Skin of body (tissue), 2 donors: ENCODE data around the gene APRT. TPM values are rescaled to one million over a fixed set of nuclear protein-coding genes. Genes with fewer than 3 reads are reported as not detected.

Source experiments
- DNase-seq: peaks from one replicate; lab custom pipeline; 2025; lab: John Stamatoyannopoulos, UW
- total RNA-seq: library from RNA; depleted of rRNA; stranded (reverse); fragments of >200 nt; gene quantifications from one replicate; pipeline ENCODE4 v1.2.3, GENCODE V29; 2014

APRT gene
- total RNA-seq, 1 donor from 2014 or later, result 31.4 TPM

DNA sequence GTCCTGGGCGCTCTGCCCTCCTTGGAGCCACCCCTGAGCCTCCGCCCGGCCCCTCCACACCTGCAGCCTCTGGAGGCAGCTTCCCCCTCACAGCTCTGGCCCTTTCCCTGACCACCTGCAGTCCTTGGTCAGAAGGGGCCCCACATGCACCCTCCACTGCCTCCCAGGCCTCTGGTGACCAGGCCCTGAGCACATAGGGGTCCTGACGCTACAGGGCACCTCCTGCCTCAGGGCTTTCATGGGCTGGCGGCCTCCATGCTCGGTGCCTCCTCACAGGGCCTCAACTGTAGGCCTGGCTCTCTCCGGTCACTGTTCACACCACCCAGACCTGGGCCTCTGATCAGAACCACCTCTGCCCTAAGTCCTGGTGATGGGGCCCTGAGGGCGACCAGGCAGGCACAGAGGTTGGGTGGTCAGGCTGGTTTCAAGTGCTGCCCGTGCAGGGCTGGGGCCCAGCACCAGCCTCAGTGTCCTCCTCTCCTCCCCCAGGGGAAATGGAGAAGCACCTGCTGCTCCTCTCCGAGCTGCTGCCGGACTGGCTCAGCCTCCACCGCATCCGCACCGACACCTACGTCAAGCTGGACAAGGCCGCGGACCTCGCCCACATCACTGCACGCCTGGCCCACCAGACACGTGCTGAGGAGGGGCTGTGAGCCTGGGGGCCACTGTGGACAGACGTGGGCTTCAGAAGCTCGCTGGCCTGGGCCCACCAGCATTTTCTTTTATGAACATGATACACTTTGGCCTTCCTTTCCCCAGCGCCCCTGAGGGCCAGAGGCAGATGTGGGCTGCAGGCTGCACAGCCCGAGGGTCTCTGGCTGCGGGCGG is 3.9 kb downstream of the APRT start:
- DNase-seq, result no peak

DNA sequence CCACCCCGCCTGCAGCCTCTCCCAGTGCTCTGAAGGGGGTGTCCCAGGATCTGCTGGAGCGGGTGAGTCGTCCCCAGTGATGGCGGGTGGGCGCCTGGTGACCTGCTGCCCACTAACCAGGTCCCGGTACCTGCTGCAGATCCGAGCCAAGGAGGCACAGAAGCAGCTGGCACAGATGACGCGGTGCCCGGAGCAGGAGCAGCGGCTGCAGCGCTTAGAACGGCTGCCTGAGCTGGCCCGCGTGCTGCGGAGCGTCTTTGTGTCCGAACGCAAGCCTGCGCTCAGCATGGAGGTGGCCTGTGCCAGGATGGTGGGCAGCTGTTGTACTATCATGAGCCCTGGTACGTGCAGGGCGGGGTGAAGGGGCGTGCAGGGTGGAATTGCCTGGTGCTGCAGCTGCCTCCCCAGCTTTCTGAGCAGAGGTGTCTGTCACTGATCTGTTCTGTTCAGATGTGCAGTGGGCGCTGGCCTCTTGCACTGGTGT is 4.5 kb downstream of the APRT start:
- DNase-seq, result no peak

DNA sequence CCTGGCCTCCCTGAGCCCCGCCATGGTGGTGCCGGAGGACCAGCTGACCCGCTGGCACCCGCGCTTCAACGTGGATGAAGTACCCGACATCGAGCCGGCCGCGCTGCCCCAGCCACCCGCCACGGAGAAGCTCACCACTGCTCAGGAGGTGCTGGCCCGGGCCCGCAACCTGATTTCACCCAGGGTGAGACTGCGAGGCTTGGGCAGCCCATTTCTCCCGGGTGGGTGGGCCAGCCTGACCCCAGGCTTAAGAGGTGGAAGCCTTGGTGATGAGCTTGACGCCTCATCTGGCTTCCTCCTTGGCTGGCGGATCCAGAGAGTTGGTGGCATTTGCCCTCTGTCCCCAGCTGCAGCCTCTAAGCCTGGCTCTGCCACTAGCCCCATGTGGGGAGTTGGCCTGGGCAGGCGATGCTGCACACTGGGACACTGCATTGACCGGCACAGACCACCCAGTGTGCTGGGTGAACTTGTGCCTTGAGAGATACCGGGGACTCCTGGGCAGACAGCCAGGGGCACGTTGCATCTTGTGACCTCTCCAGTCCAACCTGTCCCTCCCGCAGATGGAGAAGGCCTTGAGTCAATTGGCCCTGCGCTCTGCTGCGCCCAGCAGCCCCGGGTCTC is 5.1 kb downstream of the APRT start:
- DNase-seq, result no peak

DNA sequence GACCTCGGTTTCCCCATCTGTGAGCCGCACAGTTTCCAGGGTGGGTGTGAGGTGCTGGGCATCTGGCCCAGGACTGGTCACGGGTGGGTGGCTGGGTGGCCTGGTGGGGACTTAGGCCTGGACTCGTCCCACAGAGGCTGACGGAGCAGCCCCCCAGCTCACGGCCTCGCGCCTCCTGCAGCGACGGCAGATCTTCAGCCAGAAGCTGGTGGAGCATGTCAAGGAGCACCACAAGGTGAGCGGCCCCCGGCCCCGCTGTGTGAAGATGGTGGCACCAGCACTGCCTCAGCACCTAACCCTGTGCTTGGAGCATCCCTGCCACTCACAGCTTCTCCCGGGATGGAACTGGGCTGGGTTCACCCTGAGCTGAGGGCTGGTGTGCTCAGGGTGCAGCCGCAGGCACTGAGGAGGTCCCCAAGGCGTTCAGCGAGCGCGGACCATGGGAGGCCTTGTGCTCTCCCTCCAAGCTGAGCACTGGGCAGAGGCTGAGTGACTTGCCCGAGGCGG is 5.8 kb downstream of the APRT start:
- DNase-seq, result no peak

DNA sequence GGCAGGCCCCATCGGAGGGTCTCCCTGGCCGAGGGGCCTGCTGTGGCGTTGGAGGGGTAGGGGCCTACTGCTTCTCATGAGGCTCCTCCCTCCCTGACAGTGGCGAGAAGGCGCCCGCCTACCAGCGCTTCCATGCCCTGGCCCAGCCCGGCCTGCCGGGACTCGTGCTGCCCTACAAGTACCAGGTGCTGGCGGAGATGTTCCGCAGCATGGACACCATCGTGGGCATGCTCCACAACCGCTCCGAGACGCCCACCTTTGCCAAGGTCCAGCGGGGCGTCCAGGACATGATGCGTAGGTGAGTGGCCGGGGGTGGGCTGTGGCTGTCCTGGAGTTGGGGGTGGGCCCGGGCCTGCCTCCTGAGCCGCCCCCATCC is 6.4 kb downstream of the APRT start:
- no peak for DNase-seq

DNA sequence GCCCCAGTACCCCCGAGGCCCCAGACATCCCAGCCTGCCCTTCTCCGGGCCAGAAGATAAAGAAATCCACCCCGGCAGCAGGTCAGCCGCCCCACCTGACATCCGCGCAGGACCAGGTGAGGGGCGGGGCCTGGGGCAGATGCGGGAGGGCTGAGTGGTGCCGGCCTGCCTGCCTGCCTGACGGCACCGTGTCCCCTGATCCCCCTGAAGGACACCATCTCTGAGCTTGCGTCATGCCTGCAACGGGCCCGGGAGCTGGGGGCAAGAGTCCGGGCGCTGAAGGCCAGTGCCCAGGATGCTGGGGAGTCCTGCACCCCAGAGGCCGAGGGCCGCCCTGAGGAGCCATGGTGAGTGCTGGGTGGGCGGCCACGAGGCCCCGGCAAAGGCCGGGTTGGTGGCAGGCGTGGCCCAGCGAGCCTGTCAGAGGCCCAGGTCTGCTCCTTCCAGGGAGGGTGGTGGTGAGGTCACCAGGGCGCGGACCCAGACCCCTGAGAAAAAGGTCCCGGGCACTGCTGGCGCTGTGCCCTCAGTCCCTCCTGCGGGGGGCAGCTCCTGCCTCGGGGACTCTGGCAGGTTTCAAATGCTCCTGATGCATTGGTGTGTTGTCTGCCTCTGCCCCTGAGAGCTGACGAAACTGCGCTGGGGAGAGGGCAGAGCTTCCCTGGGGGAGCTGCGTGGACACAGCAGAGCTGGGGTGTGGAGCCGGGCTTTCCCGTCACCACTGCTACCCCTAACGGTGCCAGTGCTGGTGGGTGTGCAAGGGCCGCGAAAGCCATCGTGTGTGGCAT is 7.0 kb downstream of the APRT start:
- no peak for DNase-seq

DNA sequence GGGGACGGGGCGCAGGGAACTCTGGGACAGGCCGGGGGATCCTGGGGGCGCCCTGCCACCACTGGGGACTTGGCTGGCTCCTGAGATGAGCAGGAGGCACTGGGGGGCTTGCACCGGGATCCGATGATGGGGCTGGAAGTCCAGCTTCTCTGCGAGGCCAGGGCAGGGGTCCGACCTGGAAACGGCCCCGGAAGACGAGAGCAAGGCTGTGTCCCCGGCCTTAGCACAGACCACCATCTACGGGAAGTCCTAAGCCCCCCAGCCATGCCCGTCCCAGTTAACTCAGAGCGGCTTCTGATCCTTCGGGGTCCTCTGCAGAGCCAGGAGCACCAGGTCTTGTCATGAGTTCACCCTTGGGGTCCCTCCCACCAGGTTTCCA is 7.6 kb downstream of the APRT start:
- DNase-seq, result no peak

DNA sequence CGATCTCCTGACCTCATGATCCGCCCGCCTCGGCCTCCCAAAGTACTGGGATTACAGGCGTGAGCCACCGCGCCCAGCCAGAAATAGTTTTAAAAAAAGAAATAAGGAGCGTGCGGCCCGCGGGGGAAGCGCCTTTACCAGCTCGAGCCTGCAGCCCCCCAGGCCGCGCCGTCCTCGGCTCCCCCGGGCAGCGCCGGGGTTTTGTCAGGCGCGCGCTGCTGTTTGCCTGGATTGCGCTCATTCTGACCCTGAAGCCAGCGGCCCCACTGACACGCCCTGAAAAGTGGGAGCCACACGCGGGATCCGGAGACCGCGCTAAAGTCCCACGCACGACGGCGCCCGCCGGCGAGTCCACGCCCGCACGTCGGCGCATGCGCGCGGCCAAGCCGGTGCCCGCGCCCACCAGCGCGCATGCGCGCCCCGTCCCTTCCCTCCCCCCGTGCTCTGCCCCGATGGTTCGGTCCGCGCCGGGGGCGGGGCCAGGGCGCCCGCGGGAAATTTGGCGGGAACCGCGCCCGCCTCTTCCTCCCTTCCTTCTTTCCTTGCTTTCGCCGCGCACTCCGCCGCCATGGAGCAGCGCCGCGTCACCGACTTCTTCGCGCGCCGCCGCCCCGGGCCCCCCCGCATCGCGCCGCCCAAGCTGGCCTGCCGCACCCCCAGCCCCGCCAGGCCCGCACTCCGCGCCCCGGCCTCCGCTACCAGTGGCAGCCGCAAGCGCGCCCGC is 8.3 kb downstream of the APRT start, which contains the start of gene CDT1:
Gene CDT1, plus strand, starts transcription at position 526 of the 724 bp plus-strand sequence. Its CDS starts 43 bp downstream, at position 569.
- peak; percentile 84 for DNase-seq

DNA sequence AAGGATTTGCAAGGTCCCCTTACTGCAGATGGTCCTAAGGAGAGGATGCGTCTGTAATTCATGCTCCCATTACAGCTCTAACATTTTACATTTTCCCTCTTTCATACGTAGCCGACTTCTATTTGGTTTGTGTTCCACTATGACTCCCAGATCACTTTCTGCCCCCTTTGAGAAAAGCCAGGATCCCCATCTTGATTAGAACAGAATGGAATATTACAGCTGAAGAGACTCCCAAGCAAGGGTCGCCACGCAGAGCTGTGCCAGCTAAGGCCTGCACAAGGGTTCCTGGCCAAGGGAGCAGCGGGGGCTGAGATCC is 11.5 kb downstream of the APRT start:
- DNase-seq, result no peak

DNA sequence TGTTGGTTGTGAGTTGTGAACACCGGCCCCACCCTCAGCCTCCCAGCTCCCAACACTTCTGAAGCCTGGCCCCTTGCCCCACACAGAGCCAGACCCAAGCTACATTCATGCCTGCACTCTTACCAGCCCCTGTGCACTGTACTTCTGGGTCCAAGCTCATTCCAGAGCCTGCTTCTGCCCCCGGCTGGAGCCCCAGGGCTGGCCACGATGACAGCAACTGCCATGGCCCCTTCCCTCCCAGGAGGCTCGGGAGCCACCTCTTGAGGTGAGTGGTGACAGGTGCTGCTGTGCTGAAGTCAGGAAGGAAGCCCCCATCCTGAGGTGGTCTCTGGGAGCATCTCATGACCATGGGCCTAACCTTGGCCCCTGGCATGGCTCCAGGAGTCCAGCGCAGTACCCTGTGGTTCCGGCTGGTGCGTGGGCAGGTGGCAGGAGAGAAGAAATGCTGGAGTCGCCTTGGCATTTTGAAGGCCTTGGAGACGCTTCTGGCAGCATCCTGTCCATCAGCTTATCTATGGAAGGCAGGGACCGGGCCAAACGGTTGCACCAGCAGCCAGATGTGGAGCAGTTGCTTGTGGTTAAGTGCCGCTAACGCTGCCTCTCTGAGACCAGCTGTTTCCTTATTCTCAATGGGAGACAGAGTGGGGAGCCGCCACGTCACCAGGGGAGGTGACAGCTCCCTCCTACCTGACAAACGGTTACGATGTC is 12.0 kb downstream of the APRT start:
- DNase-seq, result no peak

DNA sequence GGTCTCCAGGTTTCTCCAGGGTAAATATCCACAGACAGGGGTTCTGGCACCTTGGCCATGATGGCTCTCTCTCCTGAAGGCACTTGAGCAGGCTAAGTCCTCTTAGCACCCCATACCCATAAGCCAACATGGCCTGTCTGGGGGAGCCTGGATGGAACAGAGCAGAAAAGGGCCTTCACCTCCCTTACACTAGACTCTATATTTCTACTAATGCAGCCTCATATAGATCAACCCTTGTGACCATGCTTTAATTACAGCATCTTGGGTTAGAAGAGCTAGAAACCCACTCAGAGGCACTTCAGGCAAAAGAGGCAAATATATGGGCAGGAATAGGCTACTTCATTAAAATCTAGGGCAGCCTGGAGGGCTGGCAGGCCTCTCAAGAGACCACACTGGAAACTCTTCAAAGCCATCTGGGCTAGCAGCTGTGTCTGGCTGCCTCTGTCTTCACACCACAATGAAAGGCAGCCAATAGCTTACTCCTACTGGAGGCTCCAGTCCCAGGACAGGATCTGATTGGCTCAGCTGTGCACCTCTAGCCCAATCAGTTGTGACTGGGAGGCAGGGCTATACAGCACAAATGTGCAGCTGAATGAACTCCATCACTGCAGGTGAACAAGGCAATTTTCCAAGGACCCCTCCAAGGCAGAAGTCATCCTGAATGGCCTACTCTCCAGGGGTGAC is 12.8 kb downstream of the APRT start:
- DNase-seq, result no peak

DNA sequence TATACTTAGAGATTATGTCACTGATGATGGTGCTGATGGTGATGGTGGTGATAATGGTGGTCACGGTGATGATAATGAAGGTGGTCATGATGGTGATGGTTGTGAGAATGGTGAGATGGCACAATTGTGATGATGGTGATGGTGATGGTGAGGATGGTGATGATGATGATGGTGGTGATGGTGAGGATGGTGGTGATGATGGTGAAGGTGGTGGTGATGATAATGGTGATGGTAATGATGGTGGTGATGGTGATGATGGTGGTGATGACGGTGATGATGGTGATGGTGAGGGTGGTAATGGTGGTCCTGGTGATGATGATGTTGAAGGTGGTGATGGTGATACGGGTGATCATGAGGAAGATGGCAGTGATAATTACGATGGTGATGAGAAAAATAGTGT is 13.7 kb downstream of the APRT start:
- no peak for DNase-seq

DNA sequence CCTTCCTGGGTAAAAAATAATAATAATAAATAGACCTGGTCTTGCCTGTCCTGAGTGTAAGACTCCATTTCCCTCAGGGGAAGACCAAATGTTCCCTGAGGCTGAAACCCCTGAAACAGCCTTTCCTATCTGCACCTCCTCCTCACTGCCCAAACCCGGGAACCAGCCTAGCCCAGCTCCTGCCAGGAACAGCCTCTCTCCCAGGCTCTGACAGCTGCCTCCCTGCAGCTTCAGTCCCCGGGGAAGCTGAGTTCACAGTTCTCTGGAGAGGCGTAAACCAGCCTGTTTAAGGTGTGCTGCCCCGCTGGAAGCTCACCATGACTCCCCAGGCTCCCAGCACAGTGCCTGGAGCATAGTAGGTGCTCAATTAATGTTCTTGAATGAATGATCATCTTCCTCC is 15.4 kb downstream of the APRT start:
- DNase-seq, result no peak

DNA sequence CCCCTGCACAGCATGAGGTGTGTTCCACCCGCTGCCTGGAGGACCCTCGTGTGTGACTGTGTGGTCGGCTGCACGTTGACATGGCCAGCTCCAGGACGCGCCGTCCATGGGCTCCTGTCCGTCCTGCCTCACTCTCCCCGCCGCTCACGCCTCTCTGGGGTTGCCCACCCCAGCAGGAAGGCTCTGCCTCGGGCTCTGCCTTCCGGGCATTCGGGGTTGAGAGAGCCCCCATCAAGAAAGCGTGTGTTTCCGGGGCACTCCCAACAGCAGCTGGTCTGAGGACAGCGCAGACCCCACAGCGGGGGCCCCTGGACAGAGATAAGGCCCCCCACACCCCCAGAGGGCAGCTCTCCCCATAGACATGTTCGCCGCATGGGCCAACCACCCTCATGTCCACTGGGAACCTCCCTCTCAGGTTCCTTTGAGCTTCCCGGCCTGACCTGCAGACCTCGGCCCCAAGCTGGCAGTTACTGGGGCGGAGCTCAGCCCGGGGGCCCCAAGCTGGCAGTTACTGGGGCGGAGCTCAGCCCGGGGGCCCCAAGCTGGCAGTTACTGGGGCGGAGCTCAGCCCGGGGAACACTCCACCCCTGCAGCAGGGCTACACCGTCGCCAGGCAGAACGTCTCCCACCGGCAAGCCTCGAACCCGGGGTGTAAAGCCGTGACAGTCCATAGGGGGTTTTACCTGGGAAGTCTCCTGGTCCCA is 18.3 kb downstream of the APRT start:
- no peak for DNase-seq

DNA sequence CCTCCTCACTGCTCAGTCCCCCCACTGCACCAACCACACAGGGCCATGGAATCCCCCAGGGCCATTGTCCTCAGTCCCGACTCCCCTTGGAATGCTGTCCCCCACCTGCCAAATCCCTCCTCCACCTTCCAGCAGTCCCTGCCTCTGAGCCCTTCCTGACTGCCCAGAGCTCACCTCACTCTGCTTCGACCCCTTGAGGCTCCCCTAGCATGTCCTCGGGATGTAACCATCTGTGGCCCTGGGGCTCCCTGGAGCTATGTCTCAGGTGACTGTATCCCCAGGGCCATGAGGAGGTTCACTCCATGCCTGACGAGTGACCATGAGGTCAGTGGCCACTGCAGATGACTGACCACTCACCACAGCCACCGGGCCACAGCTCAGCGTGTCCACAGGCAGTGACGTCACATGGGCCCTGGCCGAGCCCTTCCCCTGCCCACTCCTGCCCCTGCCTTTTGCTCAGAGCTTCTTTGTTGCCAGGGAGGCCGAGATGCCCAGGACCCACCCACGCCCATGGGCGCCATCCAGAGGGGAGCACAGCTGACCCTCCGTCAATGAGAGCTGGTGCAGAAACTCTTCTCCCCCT is 19.0 kb downstream of the APRT start:
- DNase-seq, result no peak

DNA sequence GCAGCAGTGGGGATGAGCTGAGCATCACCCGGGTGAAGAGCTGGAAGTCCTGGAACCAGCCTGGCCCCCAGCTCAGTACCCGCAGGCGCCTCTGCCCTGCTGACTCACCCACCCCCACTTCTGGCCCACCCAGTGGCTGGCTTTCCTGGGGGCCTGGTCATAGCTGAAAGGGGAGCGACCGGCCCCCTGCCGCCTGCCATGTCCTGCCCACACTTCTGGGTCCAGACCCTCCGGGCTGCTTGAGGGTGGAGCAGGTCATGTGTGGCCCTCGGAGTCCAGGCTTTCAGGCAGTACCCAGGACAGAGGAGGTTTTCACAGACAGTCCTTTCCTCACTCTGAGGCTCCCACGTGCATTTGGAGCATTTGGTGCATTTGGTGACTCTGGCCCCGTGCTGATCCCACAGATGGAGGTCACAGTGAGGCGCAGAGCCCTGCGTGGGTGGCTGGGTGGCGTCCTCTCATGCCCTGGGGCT is 19.6 kb downstream of the APRT start:
- DNase-seq, result no peak

DNA sequence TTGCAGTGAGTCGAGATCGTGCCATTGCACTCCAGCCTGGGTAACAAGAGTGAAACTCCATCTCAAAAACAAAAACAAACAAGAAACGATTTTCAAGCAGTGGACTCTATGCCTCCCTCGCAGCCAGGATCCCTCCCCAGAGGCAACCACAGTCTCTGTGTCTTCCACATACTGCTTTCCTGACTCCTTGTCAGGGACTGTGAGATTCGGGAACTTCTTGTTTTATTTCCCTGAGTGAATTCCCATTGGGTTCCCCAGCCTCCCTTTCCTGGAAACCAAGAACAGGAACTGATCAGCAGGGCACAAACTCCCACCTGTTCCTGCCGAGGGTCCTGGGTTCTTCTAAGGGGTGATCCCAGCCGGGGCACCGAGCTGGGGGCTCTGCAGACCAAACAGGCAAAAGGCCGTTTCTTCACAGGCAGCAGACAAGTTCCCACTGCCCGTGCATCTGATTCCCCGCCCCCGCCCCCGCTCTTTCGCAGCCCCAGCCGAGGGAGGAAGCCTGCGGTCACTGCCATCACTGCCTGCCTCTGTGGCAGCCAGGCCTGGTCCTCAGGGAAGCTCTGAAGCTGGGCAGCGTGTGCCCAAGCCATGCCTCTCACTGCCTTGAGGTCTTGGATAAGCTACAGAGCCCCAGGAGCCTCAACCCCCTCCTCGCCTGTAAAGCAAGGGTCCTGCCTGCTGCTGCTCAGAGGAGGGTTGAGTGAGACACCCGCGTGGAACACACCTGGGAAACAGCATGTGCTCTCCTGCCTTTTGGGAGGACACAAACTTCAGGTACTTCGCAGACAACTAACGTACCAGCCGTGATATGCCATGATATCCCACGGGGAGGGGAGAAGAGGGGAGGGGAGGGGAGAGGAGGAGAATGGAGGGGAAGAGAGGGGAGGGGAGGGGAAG is 21.2 kb downstream of the APRT start:
- no peak for DNase-seq

DNA sequence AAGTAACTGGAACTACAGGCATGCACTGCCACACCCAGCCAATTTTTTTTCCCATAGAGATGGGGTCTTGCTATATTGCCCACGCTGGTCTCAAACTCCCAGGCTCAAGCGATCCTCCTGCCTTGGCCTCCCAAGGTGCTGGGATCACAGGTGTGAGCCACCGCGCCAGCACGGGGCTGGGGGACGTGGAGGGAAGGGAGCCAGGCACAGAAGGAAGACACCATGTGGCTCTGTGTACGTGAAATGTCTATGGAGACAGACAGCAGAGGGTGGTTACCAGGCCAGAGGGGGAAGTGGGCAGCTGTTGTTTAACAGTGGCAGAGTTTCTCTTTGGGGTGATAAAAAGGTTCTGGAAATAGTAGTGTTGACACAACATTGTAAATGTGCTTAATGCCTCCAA is 22.1 kb downstream of the APRT start:
- DNase-seq, result no peak
